RWPE1 (cell line): ENCODE results near the gene HECTD2.
"Not testable (repeated sequence)": the region's sequence is repeated elsewhere in the genome, so short reads cannot be mapped to it uniquely, and the experiment has no call there.

Source experiments
- CTCF ChIA-PET: fragments of 350-600 bp; sonication (Branson Sonifier 250); formaldehyde crosslinking; extraction: SDS; loops from one replicate; lab custom pipeline; 2021; lab: Yijun Ruan, JAX
- POLR2A ChIA-PET: fragments of 400-600 bp; formaldehyde crosslinking; extraction: SDS; loops from one replicate; lab custom pipeline; 2020; ENCODE audit warnings: antibody characterized with exemption; ENCODE audit not compliant: low non-redundant PET; lab: Yijun Ruan, JAX
- DNase-seq: peaks from one replicate; pipeline ENCODE4 v3.0.0; 2012; ENCODE audit warnings: low spot score
- H3K27ac ChIP-seq: fragments of 450-650 bp; 2 replicates; pipeline ENCODE4 v1.5.1; 2017
- CTCF ChIP-seq: fragments of 450-650 bp; conservative IDR thresholded peaks from 2 replicates; pipeline ENCODE4 v1.5.1; 2017; ENCODE audit warnings: low read depth, mild to moderate bottlenecking

The HECTD2 gene

GRCh38 chr10:91389636-91390512 is 20.3 kb upstream of the HECTD2 start:
- CTCF ChIA-PET, result interaction anchor here (0.5 to 1.6 kb wide), 9 partner anchors 11 to 1103 kb away, joined by 3 to 11 read pairs (median 3); no protein-coding TSS in a partner anchor
- peak; percentile 54 for DNase-seq
- H3K27ac ChIP-seq, result no peak overlapping the region
- TF ChIP-seq CTCF, result peak; percentile 73
- POLR2A ChIA-PET, result no interaction called here

GRCh38 chr10:91390513-91390825 is 19.7 kb upstream of the HECTD2 start:
- H3K27ac ChIP-seq, POLR2A ChIA-PET, DNase-seq: not testable (repeated sequence)
- CTCF ChIA-PET, result interaction anchor here (0.5 to 1.6 kb wide), 8 partner anchors 11 to 679 kb away, joined by 3 to 11 read pairs (median 4); no protein-coding TSS in a partner anchor

GRCh38 chr10:91391920-91392319 is 18.2 kb upstream of the HECTD2 start:
- TF ChIP-seq CTCF, result no peak
- ChIA-PET POLR2A (no interaction called here), CTCF (interaction anchor here (0.7 to 0.9 kb wide), 2 partner anchors 10 to 521 kb away, joined by 3 read pairs; no protein-coding TSS in a partner anchor)
- DNase-seq, result no peak
- no peak overlapping the region for H3K27ac ChIP-seq

- ChIA-PET POLR2A (no interaction called here), CTCF (interaction anchor here (0.6 kb wide), 1 partner anchor 11 kb away, joined by 3 read pairs; no protein-coding TSS in a partner anchor)
- DNase-seq, result no peak
- no peak overlapping the region for H3K27ac ChIP-seq
- TF ChIP-seq CTCF, result no peak
Observed at GRCh38 chr10:91406322-91406721, 3.8 kb upstream of the HECTD2 start.

GRCh38 chr10:91409069-91409868 is 875 bp upstream of the HECTD2 start:
- H3K27ac ChIP-seq, result peak overlapping the region; percentile 93
- POLR2A ChIA-PET, result interaction anchor here (0.5 to 0.6 kb wide), 2 partner anchors 12 to 869 kb away, joined by 3 to 4 read pairs; no protein-coding TSS in a partner anchor
- no peak for TF ChIP-seq CTCF
- CTCF ChIA-PET, result interaction anchor here (0.6 kb wide), 2 partner anchors 84 to 111 kb away, joined by 3 to 5 read pairs; no protein-coding TSS in a partner anchor
- DNase-seq, result peak; percentile 71

- peak; percentile 48 for DNase-seq
- TF ChIP-seq CTCF, result no peak
- ChIA-PET CTCF (interaction anchor here (0.6 to 0.8 kb wide), 3 partner anchors 21 to 1339 kb away, joined by 3 to 5 read pairs (median 3); no protein-coding TSS in a partner anchor), POLR2A (interaction anchor here (0.6 kb wide), 1 partner anchor 568 kb away, joined by 3 read pairs; no protein-coding TSS in a partner anchor)
- peak overlapping the region; percentile 93 for H3K27ac ChIP-seq
Observed at GRCh38 chr10:91410638-91411371, 661 bp downstream of the HECTD2 start.
